DMS79 treated with DMSO at 0.1 percent for 48 hours (cell line): Measurements from ENCODE around the gene GPR135.

ENCODE experiments used
- DNase-seq: peaks from one replicate; lab custom pipeline; 2025; lab: John Stamatoyannopoulos, UW

Gene GPR135

GRCh38 chr14:59465316-59466135, at the start of gene GPR135:
GPR135 (minus strand) TSS chr14:59465380; CDS start chr14:59465226, 154 bp downstream.
- no peak for DNase-seq

- peak; percentile 22 for DNase-seq
These were observed 46.9 kb upstream of the GPR135 start for GRCh38 chr14:59511916-59512575.

- no peak for DNase-seq
These were observed 45.8 kb upstream of the GPR135 start for GRCh38 chr14:59510966-59511365.

- no peak for DNase-seq
These were observed 44.8 kb upstream of the GPR135 start for GRCh38 chr14:59510001-59510400.

- DNase-seq = no peak
These were observed 43.9 kb upstream of the GPR135 start for GRCh38 chr14:59509101-59509500.

GRCh38 chr14:59507752-59508103, 42.5 kb upstream of the GPR135 start:
- DNase-seq = no peak

- DNase-seq = peak; percentile 70
These were observed 42.0 kb upstream of the GPR135 start for GRCh38 chr14:59507063-59507751.

GRCh38 chr14:59503256-59503655, 38.1 kb upstream of the GPR135 start:
- no peak for DNase-seq

- DNase-seq = no peak
These were observed 35.6 kb upstream of the GPR135 start for GRCh38 chr14:59500732-59501131.

- no peak for DNase-seq
These were observed 27.2 kb upstream of the GPR135 start for GRCh38 chr14:59492384-59492783.

- no peak for DNase-seq
These were observed 25.6 kb upstream of the GPR135 start for GRCh38 chr14:59490756-59491155.

GRCh38 chr14:59484639-59485175, 19.5 kb upstream of the GPR135 start:
- peak; percentile 91 for DNase-seq

GRCh38 chr14:59483819-59484638, 18.8 kb upstream of the GPR135 start, which contains the start of the genes JKAMP and L3HYPDH:
JKAMP (plus strand) TSS chr14:59484517; CDS start chr14:59484590, 73 bp downstream.
L3HYPDH (minus strand) TSS chr14:59484408; CDS start chr14:59484316, 92 bp downstream.
- DNase-seq = peak; percentile 98

GRCh38 chr14:59483363-59483762, 18.2 kb upstream of the GPR135 start:
- DNase-seq = peak; percentile 45

GRCh38 chr14:59482541-59483331, 17.6 kb upstream of the GPR135 start:
- DNase-seq = peak; percentile 56

GRCh38 chr14:59481871-59482540, 16.8 kb upstream of the GPR135 start:
- no peak for DNase-seq

GRCh38 chr14:59481407-59481806, 16.2 kb upstream of the GPR135 start:
- DNase-seq = no peak

GRCh38 chr14:59480166-59480565, 15.0 kb upstream of the GPR135 start:
- DNase-seq = no peak

GRCh38 chr14:59478540-59478939, 13.4 kb upstream of the GPR135 start:
- DNase-seq = no peak

GRCh38 chr14:59475709-59476108, 10.5 kb upstream of the GPR135 start:
- DNase-seq = no peak
